ENCODE measurements around the gene ADK.
"Not testable (repeated sequence)": the region's sequence is repeated elsewhere in the genome, so short reads cannot be mapped to it uniquely, and the experiment has no call there.

ADK gene

GRCh38 chr10:74306227-74306982 is 155.4 kb downstream of the ADK start:
- DNase-seq (ENCODE audit: low spot score), result no peak

GRCh38 chr10:74307061-74307651 is 156.1 kb downstream of the ADK start:
- no peak for DNase-seq (ENCODE audit: low spot score)

GRCh38 chr10:74310652-74311257 is 159.7 kb downstream of the ADK start:
- no peak for DNase-seq (ENCODE audit: low spot score)

- no peak for DNase-seq (ENCODE audit: low spot score)
Measured at GRCh38 chr10:74314166-74314565, 163.1 kb downstream of the ADK start.

- no peak for DNase-seq (ENCODE audit: low spot score)
Measured at GRCh38 chr10:74320026-74320425, 169.0 kb downstream of the ADK start.

- DNase-seq (ENCODE audit: low spot score), result no peak
Measured at GRCh38 chr10:74320717-74321116, 169.7 kb downstream of the ADK start.

GRCh38 chr10:74322141-74322540 is 171.1 kb downstream of the ADK start:
- DNase-seq (ENCODE audit: low spot score), result no peak

GRCh38 chr10:74322565-74322964 is 171.5 kb downstream of the ADK start:
- no peak for DNase-seq (ENCODE audit: low spot score)

- no peak for DNase-seq (ENCODE audit: low spot score)
Measured at GRCh38 chr10:74328388-74328787, 177.4 kb downstream of the ADK start.

- no peak for DNase-seq (ENCODE audit: low spot score)
Measured at GRCh38 chr10:74329873-74330272, 178.9 kb downstream of the ADK start.

GRCh38 chr10:74330646-74331045 is 179.6 kb downstream of the ADK start:
- no peak for DNase-seq (ENCODE audit: low spot score)

- DNase-seq (ENCODE audit: low spot score), result no peak
Measured at GRCh38 chr10:74332398-74332797, 181.4 kb downstream of the ADK start.

- no peak for DNase-seq (ENCODE audit: low spot score)
Measured at GRCh38 chr10:74333174-74333573, 182.2 kb downstream of the ADK start.

GRCh38 chr10:74334221-74334620 is 183.2 kb downstream of the ADK start:
- no peak for DNase-seq (ENCODE audit: low spot score)

GRCh38 chr10:74335501-74335900 is 184.5 kb downstream of the ADK start:
- no peak for DNase-seq (ENCODE audit: low spot score)

- no peak for DNase-seq (ENCODE audit: low spot score)
Measured at GRCh38 chr10:74337330-74338016, 186.5 kb downstream of the ADK start.

GRCh38 chr10:74342991-74343390 is 192.0 kb downstream of the ADK start:
- DNase-seq (ENCODE audit: low spot score), result no peak

GRCh38 chr10:74343804-74344203 is 192.8 kb downstream of the ADK start:
- DNase-seq (ENCODE audit: low spot score), result no peak

GRCh38 chr10:74344306-74344705 is 193.3 kb downstream of the ADK start:
- no peak for DNase-seq (ENCODE audit: low spot score)

- no peak for DNase-seq (ENCODE audit: low spot score)
Measured at GRCh38 chr10:74347522-74347921, 196.5 kb downstream of the ADK start.

- DNase-seq (ENCODE audit: low spot score), result not testable (repeated sequence)
Measured at GRCh38 chr10:74353021-74353420, 202.0 kb downstream of the ADK start.

- DNase-seq (ENCODE audit: low spot score), result no peak
Measured at GRCh38 chr10:74361678-74362077, 210.7 kb downstream of the ADK start.

- no peak for DNase-seq (ENCODE audit: low spot score)
Measured at GRCh38 chr10:74363727-74364126, 212.7 kb downstream of the ADK start.

Data from hematopoietic multipotent progenitor cell treated with erythropoietin and hydrocortisone succinate and interleukin-3 and kit ligand, for 15 days (in vitro differentiated cells).